Measurements from ENCODE around the gene TMEM170A. TPM values are rescaled to one million over a fixed set of nuclear protein-coding genes. Genes with fewer than 3 reads are reported as not detected.
A peak's percentile ranks its signal among the peaks of the same experiment; 100 is the strongest.

TMEM170A gene
- total and polyA plus RNA-seq, 2 donors, result 11.1 to 18.8 TPM

- no peak for DNase-seq (ENCODE audit: low read depth in 6 of 9, low spot score in 9 of 9)
- no peaks in the 10 kb centered on the region for H3K9me3 ChIP-seq (ENCODE audit: control insufficient read depth in 2 of 2, insufficient read depth in 1 of 2, low read length in 1 of 2)
- no peak overlapping the region for H3K4me3 ChIP-seq (ENCODE audit: low read length in 2 of 2)
- H3K27ac ChIP-seq (ENCODE audit: low read depth in 1 of 2, low read length in 1 of 2), result no peak overlapping the region
- no peaks in the 10 kb centered on the region for H3K4me1 ChIP-seq (ENCODE audit: control insufficient read depth in 2 of 2, insufficient read depth in 2 of 2, low read length in 2 of 2)
- H3K27me3 ChIP-seq (ENCODE audit: control insufficient read depth in 2 of 2, insufficient read depth in 1 of 2, low read length in 1 of 2), result peaks cover 10 to 29% of the 10 kb centered on the region in 2 donors
- no peaks in the 10 kb centered on the region for H3K36me3 ChIP-seq (ENCODE audit: control insufficient read depth in 2 of 2, insufficient read depth in 2 of 2, low read length in 1 of 2)
- WGBS, result 90% methylated on average over 4 of the region's 4 CpGs
Measured at GRCh38 chr16:75497558-75497957, 33.1 kb upstream of the TMEM170A start.

- H3K9me3 ChIP-seq (ENCODE audit: control insufficient read depth in 2 of 2, insufficient read depth in 1 of 2, low read length in 1 of 2), result no peaks in the 10 kb centered on the region
- H3K4me3 ChIP-seq (ENCODE audit: low read length in 2 of 2), result peak within 1 kb of the TSS; percentile 13 to 23
- no peaks in the 10 kb centered on the region for H3K36me3 ChIP-seq (ENCODE audit: control insufficient read depth in 2 of 2, insufficient read depth in 2 of 2, low read length in 1 of 2)
- H3K27ac ChIP-seq (ENCODE audit: low read depth in 1 of 2, low read length in 1 of 2), result no peak within 1 kb of the TSS
- no peaks in the 10 kb centered on the region for H3K4me1 ChIP-seq (ENCODE audit: control insufficient read depth in 2 of 2, insufficient read depth in 2 of 2, low read length in 2 of 2)
- H3K27me3 ChIP-seq (ENCODE audit: control insufficient read depth in 2 of 2, insufficient read depth in 1 of 2, low read length in 1 of 2), result peaks cover 10 to 36% of the 10 kb centered on the region in 2 donors
- WGBS, result 3% methylated on average over 43 of the region's 43 CpGs
- DNase-seq (ENCODE audit: low read depth in 6 of 9, low spot score in 9 of 9), result peak in 3 of 9 donors; percentile 23 to 45 (median 23)
Measured at GRCh38 chr16:75495076-75495674, 30.7 kb upstream of the TMEM170A start, which contains the start of gene CHST6. Gene CHST6 (minus strand): TSS chr16:75495441. CDS start chr16:75479828, 15,613 bp downstream.

DNA sequence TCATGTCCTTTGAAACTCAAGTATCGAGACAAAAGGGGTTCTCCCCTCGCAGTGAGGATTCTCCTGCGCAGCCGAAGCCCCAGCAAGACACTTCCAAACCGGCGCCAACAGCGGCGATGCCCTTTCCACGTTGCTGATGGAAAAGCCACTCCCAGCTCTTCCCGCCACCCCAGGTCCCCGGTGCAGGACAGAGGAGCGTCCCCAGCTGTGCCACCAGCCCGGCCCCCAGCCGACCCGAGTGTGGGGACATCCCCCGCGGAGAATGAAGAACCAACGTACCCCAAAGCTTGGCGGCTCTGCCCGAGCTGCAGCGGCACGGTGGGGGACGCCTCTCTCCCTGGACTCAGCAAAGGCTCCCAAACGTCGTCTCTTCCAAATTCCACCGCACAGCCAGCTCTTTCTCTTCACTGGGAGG lies 30.2 kb upstream of the TMEM170A start:
- no peak for DNase-seq (ENCODE audit: low read depth in 6 of 9, low spot score in 9 of 9)
- 21% methylated on average over 26 of the region's 26 CpGs for WGBS

DNA sequence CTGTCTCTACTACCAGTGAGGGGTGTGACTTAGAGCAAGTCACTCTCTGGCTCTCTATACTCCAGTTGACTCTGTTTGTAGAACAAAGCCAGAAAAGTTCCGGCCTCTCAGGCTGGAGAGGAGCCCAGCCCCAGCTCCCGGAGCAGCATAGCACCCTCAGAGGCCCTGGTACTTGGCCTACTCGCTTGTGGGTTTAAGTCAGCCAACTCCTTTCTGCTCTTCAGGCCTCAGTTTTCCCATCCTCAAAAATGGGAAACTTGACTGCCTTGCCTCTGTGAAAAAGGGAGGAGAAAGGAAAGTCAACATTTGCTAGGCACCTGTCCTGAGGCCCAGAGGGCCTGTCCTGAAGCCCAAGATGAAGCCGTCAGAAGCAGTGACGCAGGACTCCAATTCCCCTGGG lies 29.7 kb upstream of the TMEM170A start:
- 96% methylated on average over 5 of the region's 5 CpGs for WGBS
- Histone ChIP-seq H3K36me3 (ENCODE audit: control insufficient read depth in 2 of 2, insufficient read depth in 2 of 2, low read length in 1 of 2) (no peaks in the 10 kb centered on the region), H3K27me3 (ENCODE audit: control insufficient read depth in 2 of 2, insufficient read depth in 1 of 2, low read length in 1 of 2) (peaks cover 10 to 36% of the 10 kb centered on the region in 2 donors), H3K9me3 (ENCODE audit: control insufficient read depth in 2 of 2, insufficient read depth in 1 of 2, low read length in 1 of 2) (no peaks in the 10 kb centered on the region), H3K4me1 (ENCODE audit: control insufficient read depth in 2 of 2, insufficient read depth in 2 of 2, low read length in 2 of 2) (no peaks in the 10 kb centered on the region), H3K27ac (ENCODE audit: low read depth in 1 of 2, low read length in 1 of 2) (no peak overlapping the region), H3K4me3 (ENCODE audit: low read length in 2 of 2) (no peak overlapping the region)
- DNase-seq (ENCODE audit: low read depth in 6 of 9, low spot score in 9 of 9), result no peak

More for the DNA sequence above, 30.2 kb upstream of the TMEM170A start:
- Histone ChIP-seq H3K9me3 (ENCODE audit: control insufficient read depth in 2 of 2, insufficient read depth in 1 of 2, low read length in 1 of 2) (no peaks in the 10 kb centered on the region), H3K36me3 (ENCODE audit: control insufficient read depth in 2 of 2, insufficient read depth in 2 of 2, low read length in 1 of 2) (no peaks in the 10 kb centered on the region), H3K27ac (ENCODE audit: low read depth in 1 of 2, low read length in 1 of 2) (no peak overlapping the region), H3K4me3 (ENCODE audit: low read length in 2 of 2) (peak overlapping the region in 1 of 2 donors; percentile 13), H3K4me1 (ENCODE audit: control insufficient read depth in 2 of 2, insufficient read depth in 2 of 2, low read length in 2 of 2) (no peaks in the 10 kb centered on the region), H3K27me3 (ENCODE audit: control insufficient read depth in 2 of 2, insufficient read depth in 1 of 2, low read length in 1 of 2) (peaks cover 10 to 36% of the 10 kb centered on the region in 2 donors)

DNA sequence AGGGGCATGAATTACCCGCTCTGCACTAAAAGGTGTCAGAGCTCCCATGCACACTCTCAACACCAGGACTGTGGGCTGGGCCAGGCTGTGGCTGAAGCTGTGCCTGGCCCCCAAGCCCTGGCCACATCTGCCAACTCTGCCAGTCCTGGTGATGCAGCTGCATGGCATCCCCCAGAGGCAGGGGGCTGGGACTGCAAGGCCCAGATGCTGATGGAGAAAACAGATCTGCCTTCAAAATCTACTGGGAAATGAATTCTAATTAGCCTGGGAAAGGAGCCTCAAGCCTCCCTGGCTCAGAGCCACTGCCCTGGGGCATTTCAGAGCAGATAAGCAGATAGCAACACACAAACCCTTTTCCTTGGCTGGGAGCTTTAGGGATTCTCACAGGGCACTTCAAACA lies 27.4 kb upstream of the TMEM170A start:
- WGBS, result 98% methylated on average over 1 of the region's 1 CpG
- Histone ChIP-seq H3K9me3 (ENCODE audit: control insufficient read depth in 2 of 2, insufficient read depth in 1 of 2, low read length in 1 of 2) (no peaks in the 10 kb centered on the region), H3K36me3 (ENCODE audit: control insufficient read depth in 2 of 2, insufficient read depth in 2 of 2, low read length in 1 of 2) (no peaks in the 10 kb centered on the region), H3K4me1 (ENCODE audit: control insufficient read depth in 2 of 2, insufficient read depth in 2 of 2, low read length in 2 of 2) (no peaks in the 10 kb centered on the region), H3K27me3 (ENCODE audit: control insufficient read depth in 2 of 2, insufficient read depth in 1 of 2, low read length in 1 of 2) (peaks cover 10 to 36% of the 10 kb centered on the region in 2 donors), H3K27ac (ENCODE audit: low read depth in 1 of 2, low read length in 1 of 2) (no peak overlapping the region), H3K4me3 (ENCODE audit: low read length in 2 of 2) (no peak overlapping the region)
- DNase-seq (ENCODE audit: low read depth in 6 of 9, low spot score in 9 of 9), result no peak

GRCh38 chr16:75488322-75488721 lies 23.8 kb upstream of the TMEM170A start:
- Histone ChIP-seq H3K27me3 (ENCODE audit: control insufficient read depth in 2 of 2, insufficient read depth in 1 of 2, low read length in 1 of 2) (peaks cover 0 to 14% of the 10 kb centered on the region in 2 donors), H3K4me3 (ENCODE audit: low read length in 2 of 2) (no peak overlapping the region), H3K27ac (ENCODE audit: low read depth in 1 of 2, low read length in 1 of 2) (no peak overlapping the region), H3K4me1 (ENCODE audit: control insufficient read depth in 2 of 2, insufficient read depth in 2 of 2, low read length in 2 of 2) (no peaks in the 10 kb centered on the region), H3K9me3 (ENCODE audit: control insufficient read depth in 2 of 2, insufficient read depth in 1 of 2, low read length in 1 of 2) (no peaks in the 10 kb centered on the region), H3K36me3 (ENCODE audit: control insufficient read depth in 2 of 2, insufficient read depth in 2 of 2, low read length in 1 of 2) (no peaks in the 10 kb centered on the region)
- DNase-seq (ENCODE audit: low read depth in 6 of 9, low spot score in 9 of 9), result no peak
- WGBS, result 97% methylated on average over 2 of the region's 2 CpGs

GRCh38 chr16:75486676-75487313 lies 22.3 kb upstream of the TMEM170A start:
- H3K27me3 ChIP-seq (ENCODE audit: control insufficient read depth in 2 of 2, insufficient read depth in 1 of 2, low read length in 1 of 2), result peaks cover 0 to 4% of the 10 kb centered on the region in 2 donors
- peaks cover 0 to 2% of the 10 kb centered on the region in 2 donors for H3K4me1 ChIP-seq (ENCODE audit: control insufficient read depth in 2 of 2, insufficient read depth in 2 of 2, low read length in 2 of 2)
- no peak overlapping the region for H3K27ac ChIP-seq (ENCODE audit: low read depth in 1 of 2, low read length in 1 of 2)
- DNase-seq (ENCODE audit: low read depth in 6 of 9, low spot score in 9 of 9), result no peak
- no peaks in the 10 kb centered on the region for H3K36me3 ChIP-seq (ENCODE audit: control insufficient read depth in 2 of 2, insufficient read depth in 2 of 2, low read length in 1 of 2)
- no peaks in the 10 kb centered on the region for H3K9me3 ChIP-seq (ENCODE audit: control insufficient read depth in 2 of 2, insufficient read depth in 1 of 2, low read length in 1 of 2)
- WGBS, result 91% methylated on average over 2 of the region's 2 CpGs
- no peak overlapping the region for H3K4me3 ChIP-seq (ENCODE audit: low read length in 2 of 2)

DNA sequence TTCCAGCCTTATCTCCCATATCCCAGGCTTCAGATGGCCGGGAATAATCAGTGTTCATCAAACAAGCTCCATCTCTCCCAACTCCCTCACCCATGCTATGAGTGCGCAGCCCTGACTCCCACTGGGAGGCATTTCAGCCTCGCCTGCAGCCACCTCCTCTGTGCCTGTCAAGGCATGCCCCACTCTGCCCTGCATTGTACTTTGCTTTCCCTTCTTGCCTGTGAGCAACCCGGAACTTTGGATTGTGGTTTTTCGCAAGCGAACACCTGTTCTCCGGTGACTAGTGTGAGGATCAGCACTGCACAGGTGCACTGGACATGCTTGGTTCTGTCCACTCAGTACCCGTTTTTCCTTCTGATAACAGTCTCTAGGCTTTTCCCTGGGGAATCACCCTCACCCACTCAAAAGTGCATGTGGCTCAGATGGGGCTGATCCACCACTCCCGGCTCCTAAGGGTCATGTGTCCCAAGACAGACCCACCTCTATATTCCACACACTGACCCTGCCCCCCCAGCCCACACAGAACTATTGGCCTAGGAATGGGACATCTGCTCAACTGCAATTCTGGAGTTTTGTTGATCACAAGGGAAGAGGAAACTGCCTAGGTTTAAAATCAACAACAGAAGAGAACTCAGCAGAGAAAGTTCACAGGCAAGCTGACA lies 21.7 kb upstream of the TMEM170A start:
- DNase-seq (ENCODE audit: low read depth in 6 of 9, low spot score in 9 of 9), result peak in 1 of 9 donors; percentile 29

More for the DNA sequence above, 21.7 kb upstream of the TMEM170A start:
- Histone ChIP-seq H3K27me3 (ENCODE audit: control insufficient read depth in 2 of 2, insufficient read depth in 1 of 2, low read length in 1 of 2) (peaks cover 0 to 2% of the 10 kb centered on the region in 2 donors), H3K4me3 (ENCODE audit: low read length in 2 of 2) (no peak overlapping the region), H3K27ac (ENCODE audit: low read depth in 1 of 2, low read length in 1 of 2) (no peak overlapping the region), H3K4me1 (ENCODE audit: control insufficient read depth in 2 of 2, insufficient read depth in 2 of 2, low read length in 2 of 2) (peaks cover 0 to 2% of the 10 kb centered on the region in 2 donors), H3K36me3 (ENCODE audit: control insufficient read depth in 2 of 2, insufficient read depth in 2 of 2, low read length in 1 of 2) (no peaks in the 10 kb centered on the region), H3K9me3 (ENCODE audit: control insufficient read depth in 2 of 2, insufficient read depth in 1 of 2, low read length in 1 of 2) (no peaks in the 10 kb centered on the region)
- WGBS, result 91% methylated on average over 9 of the region's 9 CpGs

Measured in thymus (tissue), 11 donors.